Neural cell (in vitro differentiated cells): ENCODE results near the gene SNRPA. TPM values are rescaled to one million over a fixed set of nuclear protein-coding genes. Genes with fewer than 3 reads are reported as not detected.

Experiments used
- H2AFZ ChIP-seq: fragments of 200-600, 300-800 bp; sonication (generic), shearing (Covaris generic); 2 replicates; pipeline ENCODE4 v1.6.0; 2014; ENCODE audit warnings: low read depth, mild to moderate bottlenecking, antibody characterized with exemption, low read length, moderate library complexity
- H3F3A ChIP-seq: fragments of 200-600 bp; shearing (Covaris generic); 2 replicates; pipeline ENCODE4 v1.6.1; 2016; ENCODE audit warnings: mild to moderate bottlenecking, moderate library complexity, mixed read lengths, antibody characterized with exemption, low read length; ENCODE audit not compliant: insufficient read depth, poor library complexity, severe bottlenecking
- H3K27ac ChIP-seq: fragments of 200-600, 300-800 bp; sonication (generic), shearing (Covaris generic); 2 replicates; pipeline ENCODE4 v1.5.1; 2014; ENCODE audit warnings: mild to moderate bottlenecking, low read length, moderate library complexity
- H3K27me3 ChIP-seq: fragments of 300-800, 200-600 bp; sonication (generic), shearing (Covaris generic); 2 replicates; pipeline ENCODE4 v1.6.0; 2014; ENCODE audit warnings: mild to moderate bottlenecking, low read depth, low read length, moderate library complexity; ENCODE audit not compliant: insufficient read depth
- H3K36me3 ChIP-seq: fragments of 300-800, 200-600 bp; sonication (generic), shearing (Covaris generic); 2 replicates; pipeline ENCODE4 v1.5.1; 2014; ENCODE audit warnings: mild to moderate bottlenecking, antibody characterized with exemption, low read length, moderate library complexity; ENCODE audit not compliant: insufficient read depth
- H3K4me2 ChIP-seq: fragments of 300-800, 200-600 bp; sonication (generic), shearing (Covaris generic); 2 replicates; pipeline ENCODE4 v1.6.0; 2014; ENCODE audit warnings: mild to moderate bottlenecking, low read length
- H3K4me3 ChIP-seq: fragments of 300-800, 200-600 bp; sonication (generic), shearing (Covaris generic); 2 replicates; pipeline ENCODE4 v1.5.1; 2014; ENCODE audit warnings: mild to moderate bottlenecking, low read length, moderate library complexity
- H3K79me2 ChIP-seq: fragments of 200-600 bp; shearing (Covaris generic); replicated peaks from 2 replicates; pipeline ENCODE4 v1.6.0; 2014; ENCODE audit warnings: mild to moderate bottlenecking, low read length, moderate library complexity; ENCODE audit not compliant: insufficient read depth
- H3K9ac ChIP-seq: fragments of 300-800, 200-600 bp; sonication (generic), shearing (Covaris generic); 2 replicates; pipeline ENCODE4 v1.6.1; 2016; ENCODE audit warnings: mild to moderate bottlenecking, low read length, mixed read lengths
- H3K9me2 ChIP-seq: fragments of 200-600 bp; shearing (Covaris generic); 2 replicates; pipeline ENCODE4 v1.6.1; 2016; ENCODE audit warnings: mild to moderate bottlenecking, low read length, mixed read lengths; ENCODE audit not compliant: insufficient read depth
- H3K9me3 ChIP-seq: fragments of 200-600, 300-800 bp; sonication (generic), shearing (Covaris generic); 2 replicates; pipeline ENCODE4 v1.6.1; 2016; ENCODE audit warnings: mild to moderate bottlenecking, mixed run types, low read length, moderate library complexity, mixed read lengths
- H4K20me1 ChIP-seq: fragments of 200-600 bp; shearing (Covaris generic); 2 replicates; pipeline ENCODE4 v1.6.1; 2016; ENCODE audit warnings: mild to moderate bottlenecking, mixed run types; ENCODE audit not compliant: insufficient read depth
- EP300 ChIP-seq: fragments of 450-650 bp; conservative IDR thresholded peaks from 2 replicates; pipeline ENCODE4 v1.6.1; 2014; ENCODE audit warnings: antibody characterized with exemption, mild to moderate bottlenecking, moderate library complexity; ENCODE audit not compliant: poor library complexity, severe bottlenecking
- EZH2 ChIP-seq: fragments of 200-600, 300-800 bp; shearing (Covaris generic), sonication (generic); IDR thresholded peaks from 2 replicates; pipeline ENCODE4 v1.6.1; 2014; ENCODE audit warnings: antibody characterized with exemption, low read length, borderline replicate concordance, mild to moderate bottlenecking; ENCODE audit not compliant: insufficient read depth, poor library complexity, severe bottlenecking
- MXI1 ChIP-seq: fragments of 450-650 bp; conservative IDR thresholded peaks from 2 replicates; pipeline ENCODE4 v1.6.1; 2014; ENCODE audit warnings: antibody characterized with exemption, mild to moderate bottlenecking; ENCODE audit not compliant: poor library complexity, severe bottlenecking
- POLR2AphosphoS5 ChIP-seq: IDR thresholded peaks from 2 replicates; pipeline ENCODE4 v1.6.1; 2012
- RAD21 ChIP-seq: fragments of 450-650 bp; conservative IDR thresholded peaks from 2 replicates; pipeline ENCODE4 v1.6.1; 2014; ENCODE audit warnings: antibody characterized with exemption, mild to moderate bottlenecking, moderate library complexity
- SMC3 ChIP-seq: fragments of 450-650 bp; conservative IDR thresholded peaks from 2 replicates; pipeline ENCODE4 v1.6.1; 2014; ENCODE audit warnings: antibody characterized with exemption, mild to moderate bottlenecking, moderate library complexity; ENCODE audit not compliant: poor library complexity
- TAF1 ChIP-seq: IDR thresholded peaks from 2 replicates; pipeline ENCODE4 v1.6.1; 2012; ENCODE audit warnings: low read depth
- polyA plus RNA-seq: library from polyadenylated mRNA; depleted of rRNA; stranded (reverse); fragments of >200 nt; gene quantifications from 2 replicates; pipeline ENCODE4 v1.2.3, GENCODE V29; 2014
- TF ChIP-seq, protein P1 (sequence below): fragments of 450-650 bp; IDR thresholded peaks from 2 replicates; pipeline ENCODE4 v1.5.1; 2014; ENCODE audit warnings: antibody characterized with exemption, mild to moderate bottlenecking, moderate library complexity; ENCODE audit not compliant: poor library complexity, severe bottlenecking
- TF ChIP-seq, protein P2 (sequence below): IDR thresholded peaks from 2 replicates; pipeline ENCODE4 v1.6.1; 2012; ENCODE audit warnings: borderline replicate concordance

SNRPA gene
- polyA plus RNA-seq, 1 donor from 2014 or later: 29.9 TPM

- Histone ChIP-seq H3K9me3 (no peaks in the 10 kb centered on the region), H3K4me2 (no peak overlapping the region), H3K9ac (no peak overlapping the region), H3K9me2 (no peaks in the 10 kb centered on the region), H3K36me3 (no peaks in the 10 kb centered on the region), H2AFZ (no peak overlapping the region), H3K79me2 (peaks cover 35% of the 10 kb centered on the region), H3K4me3 (no peak overlapping the region), H4K20me1 (no peaks in the 10 kb centered on the region), H3K27me3 (no peaks in the 10 kb centered on the region), H3F3A (no peaks in the 10 kb centered on the region), H3K27ac (no peak overlapping the region)
- TF ChIP-seq RAD21 (no peak), POLR2AphosphoS5 (no peak), TAF1 (no peak), MXI1 (no peak), EP300 (no peak), SMC3 (no peak), EZH2 (no peak)
- TF ChIP-seq, protein P1, sequence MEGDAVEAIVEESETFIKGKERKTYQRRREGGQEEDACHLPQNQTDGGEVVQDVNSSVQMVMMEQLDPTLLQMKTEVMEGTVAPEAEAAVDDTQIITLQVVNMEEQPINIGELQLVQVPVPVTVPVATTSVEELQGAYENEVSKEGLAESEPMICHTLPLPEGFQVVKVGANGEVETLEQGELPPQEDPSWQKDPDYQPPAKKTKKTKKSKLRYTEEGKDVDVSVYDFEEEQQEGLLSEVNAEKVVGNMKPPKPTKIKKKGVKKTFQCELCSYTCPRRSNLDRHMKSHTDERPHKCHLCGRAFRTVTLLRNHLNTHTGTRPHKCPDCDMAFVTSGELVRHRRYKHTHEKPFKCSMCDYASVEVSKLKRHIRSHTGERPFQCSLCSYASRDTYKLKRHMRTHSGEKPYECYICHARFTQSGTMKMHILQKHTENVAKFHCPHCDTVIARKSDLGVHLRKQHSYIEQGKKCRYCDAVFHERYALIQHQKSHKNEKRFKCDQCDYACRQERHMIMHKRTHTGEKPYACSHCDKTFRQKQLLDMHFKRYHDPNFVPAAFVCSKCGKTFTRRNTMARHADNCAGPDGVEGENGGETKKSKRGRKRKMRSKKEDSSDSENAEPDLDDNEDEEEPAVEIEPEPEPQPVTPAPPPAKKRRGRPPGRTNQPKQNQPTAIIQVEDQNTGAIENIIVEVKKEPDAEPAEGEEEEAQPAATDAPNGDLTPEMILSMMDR: no peak
- TF ChIP-seq, protein P2, sequence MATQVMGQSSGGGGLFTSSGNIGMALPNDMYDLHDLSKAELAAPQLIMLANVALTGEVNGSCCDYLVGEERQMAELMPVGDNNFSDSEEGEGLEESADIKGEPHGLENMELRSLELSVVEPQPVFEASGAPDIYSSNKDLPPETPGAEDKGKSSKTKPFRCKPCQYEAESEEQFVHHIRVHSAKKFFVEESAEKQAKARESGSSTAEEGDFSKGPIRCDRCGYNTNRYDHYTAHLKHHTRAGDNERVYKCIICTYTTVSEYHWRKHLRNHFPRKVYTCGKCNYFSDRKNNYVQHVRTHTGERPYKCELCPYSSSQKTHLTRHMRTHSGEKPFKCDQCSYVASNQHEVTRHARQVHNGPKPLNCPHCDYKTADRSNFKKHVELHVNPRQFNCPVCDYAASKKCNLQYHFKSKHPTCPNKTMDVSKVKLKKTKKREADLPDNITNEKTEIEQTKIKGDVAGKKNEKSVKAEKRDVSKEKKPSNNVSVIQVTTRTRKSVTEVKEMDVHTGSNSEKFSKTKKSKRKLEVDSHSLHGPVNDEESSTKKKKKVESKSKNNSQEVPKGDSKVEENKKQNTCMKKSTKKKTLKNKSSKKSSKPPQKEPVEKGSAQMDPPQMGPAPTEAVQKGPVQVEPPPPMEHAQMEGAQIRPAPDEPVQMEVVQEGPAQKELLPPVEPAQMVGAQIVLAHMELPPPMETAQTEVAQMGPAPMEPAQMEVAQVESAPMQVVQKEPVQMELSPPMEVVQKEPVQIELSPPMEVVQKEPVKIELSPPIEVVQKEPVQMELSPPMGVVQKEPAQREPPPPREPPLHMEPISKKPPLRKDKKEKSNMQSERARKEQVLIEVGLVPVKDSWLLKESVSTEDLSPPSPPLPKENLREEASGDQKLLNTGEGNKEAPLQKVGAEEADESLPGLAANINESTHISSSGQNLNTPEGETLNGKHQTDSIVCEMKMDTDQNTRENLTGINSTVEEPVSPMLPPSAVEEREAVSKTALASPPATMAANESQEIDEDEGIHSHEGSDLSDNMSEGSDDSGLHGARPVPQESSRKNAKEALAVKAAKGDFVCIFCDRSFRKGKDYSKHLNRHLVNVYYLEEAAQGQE: no peak
These were observed 5.6 kb downstream of the SNRPA start for GRCh38 chr19:40756502-40757110.

- no peak overlapping the region for H3K9ac ChIP-seq
- no peak for TF ChIP-seq RAD21
- no peak for TF ChIP-seq MXI1
- no peak for TF ChIP-seq POLR2AphosphoS5
- TF ChIP-seq, protein P2: no peak
- TF ChIP-seq, protein P1: no peak
- no peak for TF ChIP-seq EZH2
- no peak for TF ChIP-seq SMC3
- TF ChIP-seq TAF1: no peak
- TF ChIP-seq EP300: no peak
- no peak overlapping the region for H3K4me2 ChIP-seq
- peaks cover 19% of the 10 kb centered on the region for H3K79me2 ChIP-seq
- H3K36me3 ChIP-seq: no peaks in the 10 kb centered on the region
- H4K20me1 ChIP-seq: no peaks in the 10 kb centered on the region
- no peaks in the 10 kb centered on the region for H3K9me2 ChIP-seq
- no peaks in the 10 kb centered on the region for H3K27me3 ChIP-seq
- H3K27ac ChIP-seq: no peak overlapping the region
- H3K9me3 ChIP-seq: no peaks in the 10 kb centered on the region
- H3K4me3 ChIP-seq: no peak overlapping the region
- H2AFZ ChIP-seq: no peak overlapping the region
- no peaks in the 10 kb centered on the region for H3F3A ChIP-seq
These were observed 7.5 kb downstream of the SNRPA start for GRCh38 chr19:40758491-40758890.
